ENCODE measurements around the gene ARID5B. TPM values are rescaled to one million over a fixed set of nuclear protein-coding genes. Genes with fewer than 3 reads are reported as not detected.

The ARID5B gene
- total and polyA plus RNA-seq, 2 experiments from 2014 or later = 1.3 to 1.6 TPM

DNA sequence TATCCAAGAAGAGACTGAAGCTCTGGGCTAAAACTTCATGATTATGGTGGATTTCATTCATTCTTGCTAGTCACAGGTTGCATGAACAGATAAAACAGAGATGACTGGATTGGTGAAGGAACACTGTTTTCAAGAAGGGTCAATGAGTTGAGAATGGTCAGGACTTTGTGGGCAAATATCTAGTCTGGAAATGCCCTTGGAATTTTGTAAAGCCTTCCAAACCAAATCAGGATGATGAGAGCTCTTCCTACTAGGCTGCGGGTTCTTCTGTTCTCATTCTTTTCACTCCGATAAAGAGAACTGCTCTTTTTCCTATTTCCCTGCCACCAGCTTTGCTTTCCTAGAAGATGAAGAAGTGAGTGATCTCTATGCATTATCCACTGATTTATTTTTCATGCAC, 171.4 kb downstream of the ARID5B start (continued):
- TF ChIP-seq, protein P1, sequence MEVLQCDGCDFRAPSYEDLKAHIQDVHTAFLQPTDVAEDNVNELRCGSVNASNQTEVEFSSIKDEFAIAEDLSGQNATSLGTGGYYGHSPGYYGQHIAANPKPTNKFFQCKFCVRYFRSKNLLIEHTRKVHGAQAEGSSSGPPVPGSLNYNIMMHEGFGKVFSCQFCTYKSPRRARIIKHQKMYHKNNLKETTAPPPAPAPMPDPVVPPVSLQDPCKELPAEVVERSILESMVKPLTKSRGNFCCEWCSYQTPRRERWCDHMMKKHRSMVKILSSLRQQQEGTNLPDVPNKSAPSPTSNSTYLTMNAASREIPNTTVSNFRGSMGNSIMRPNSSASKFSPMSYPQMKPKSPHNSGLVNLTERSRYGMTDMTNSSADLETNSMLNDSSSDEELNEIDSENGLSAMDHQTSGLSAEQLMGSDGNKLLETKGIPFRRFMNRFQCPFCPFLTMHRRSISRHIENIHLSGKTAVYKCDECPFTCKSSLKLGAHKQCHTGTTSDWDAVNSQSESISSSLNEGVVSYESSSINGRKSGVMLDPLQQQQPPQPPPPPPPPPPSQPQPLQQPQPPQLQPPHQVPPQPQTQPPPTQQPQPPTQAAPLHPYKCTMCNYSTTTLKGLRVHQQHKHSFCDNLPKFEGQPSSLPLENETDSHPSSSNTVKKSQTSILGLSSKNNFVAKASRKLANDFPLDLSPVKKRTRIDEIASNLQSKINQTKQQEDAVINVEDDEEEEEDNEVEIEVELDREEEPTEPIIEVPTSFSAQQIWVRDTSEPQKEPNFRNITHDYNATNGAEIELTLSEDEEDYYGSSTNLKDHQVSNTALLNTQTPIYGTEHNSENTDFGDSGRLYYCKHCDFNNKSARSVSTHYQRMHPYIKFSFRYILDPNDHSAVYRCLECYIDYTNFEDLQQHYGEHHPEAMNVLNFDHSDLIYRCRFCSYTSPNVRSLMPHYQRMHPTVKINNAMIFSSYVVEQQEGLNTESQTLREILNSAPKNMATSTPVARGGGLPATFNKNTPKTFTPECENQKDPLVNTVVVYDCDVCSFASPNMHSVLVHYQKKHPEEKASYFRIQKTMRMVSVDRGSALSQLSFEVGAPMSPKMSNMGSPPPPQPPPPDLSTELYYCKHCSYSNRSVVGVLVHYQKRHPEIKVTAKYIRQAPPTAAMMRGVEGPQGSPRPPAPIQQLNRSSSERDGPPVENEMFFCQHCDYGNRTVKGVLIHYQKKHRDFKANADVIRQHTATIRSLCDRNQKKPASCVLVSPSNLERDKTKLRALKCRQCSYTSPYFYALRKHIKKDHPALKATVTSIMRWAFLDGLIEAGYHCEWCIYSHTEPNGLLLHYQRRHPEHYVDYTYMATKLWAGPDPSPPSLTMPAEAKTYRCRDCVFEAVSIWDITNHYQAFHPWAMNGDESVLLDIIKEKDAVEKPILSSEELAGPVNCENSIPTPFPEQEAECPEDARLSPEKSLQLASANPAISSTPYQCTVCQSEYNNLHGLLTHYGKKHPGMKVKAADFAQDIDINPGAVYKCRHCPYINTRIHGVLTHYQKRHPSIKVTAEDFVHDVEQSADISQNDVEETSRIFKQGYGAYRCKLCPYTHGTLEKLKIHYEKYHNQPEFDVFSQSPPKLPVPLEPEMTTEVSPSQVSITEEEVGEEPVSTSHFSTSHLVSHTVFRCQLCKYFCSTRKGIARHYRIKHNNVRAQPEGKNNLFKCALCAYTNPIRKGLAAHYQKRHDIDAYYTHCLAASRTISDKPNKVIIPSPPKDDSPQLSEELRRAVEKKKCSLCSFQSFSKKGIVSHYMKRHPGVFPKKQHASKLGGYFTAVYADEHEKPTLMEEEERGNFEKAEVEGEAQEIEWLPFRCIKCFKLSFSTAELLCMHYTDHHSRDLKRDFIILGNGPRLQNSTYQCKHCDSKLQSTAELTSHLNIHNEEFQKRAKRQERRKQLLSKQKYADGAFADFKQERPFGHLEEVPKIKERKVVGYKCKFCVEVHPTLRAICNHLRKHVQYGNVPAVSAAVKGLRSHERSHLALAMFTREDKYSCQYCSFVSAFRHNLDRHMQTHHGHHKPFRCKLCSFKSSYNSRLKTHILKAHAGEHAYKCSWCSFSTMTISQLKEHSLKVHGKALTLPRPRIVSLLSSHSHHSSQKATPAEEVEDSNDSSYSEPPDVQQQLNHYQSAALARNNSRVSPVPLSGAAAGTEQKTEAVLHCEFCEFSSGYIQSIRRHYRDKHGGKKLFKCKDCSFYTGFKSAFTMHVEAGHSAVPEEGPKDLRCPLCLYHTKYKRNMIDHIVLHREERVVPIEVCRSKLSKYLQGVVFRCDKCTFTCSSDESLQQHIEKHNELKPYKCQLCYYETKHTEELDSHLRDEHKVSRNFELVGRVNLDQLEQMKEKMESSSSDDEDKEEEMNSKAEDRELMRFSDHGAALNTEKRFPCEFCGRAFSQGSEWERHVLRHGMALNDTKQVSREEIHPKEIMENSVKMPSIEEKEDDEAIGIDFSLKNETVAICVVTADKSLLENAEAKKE (CRISPR knock-in tag; IDR thresholded peaks at IDR 0.05) = no peak
- no peak for TF ChIP-seq POLR2AphosphoS5 (IDR thresholded peaks at IDR 0.05; ENCODE audit: low read depth)

DNA sequence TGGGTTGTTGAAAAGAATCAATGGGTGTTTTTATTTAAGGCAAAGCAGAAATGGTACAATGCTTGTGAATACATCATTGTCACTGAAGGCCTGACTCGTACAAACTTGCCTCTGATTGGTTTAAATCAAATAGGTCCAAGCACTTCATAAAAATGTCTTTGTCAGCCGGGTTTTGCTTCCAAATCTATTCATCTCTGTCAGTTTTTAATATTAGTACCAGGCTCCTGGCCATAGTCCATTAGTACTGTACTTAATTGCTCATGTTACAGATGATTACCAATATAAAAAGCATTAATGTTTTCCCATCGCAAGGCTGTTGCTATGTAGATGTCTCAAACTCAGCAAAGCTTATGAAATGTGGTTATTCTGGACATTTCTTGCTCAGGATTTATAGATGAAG, 171.9 kb downstream of the ARID5B start:
- Histone ChIP-seq H2AFZ (no peak overlapping the region), H3F3A (replicated peaks; ENCODE audit: low read depth) (no peaks in the 10 kb centered on the region), H3K79me2 (replicated peaks; ENCODE audit: insufficient read depth) (no peaks in the 10 kb centered on the region), H4K20me1 (replicated peaks; ENCODE audit: insufficient read depth) (no peaks in the 10 kb centered on the region), H3K4me1 (ENCODE audit: insufficient read depth) (no peaks in the 10 kb centered on the region; the same call in 1 of the 2 replicates), H3K4me3 (no peak overlapping the region), H3K27me3 (ENCODE audit: insufficient read depth) (no peaks in the 10 kb centered on the region), H3K27ac (ENCODE audit: low read depth) (no peak overlapping the region), H3K4me2 (no peak overlapping the region), H3K9me2 (ENCODE audit: insufficient read depth) (0 out of 2 replicates have a peak, but pooled peaks cover 4% of the 10 kb centered on the region), H3K36me3 (ENCODE audit: insufficient read depth) (no peaks in the 10 kb centered on the region)
- H3K27me3 Mint-ChIP-seq (ENCODE audit: insufficient read depth, low read depth, poor library complexity) = no peaks in the 10 kb centered on the region
- DNase-seq (ENCODE audit: low spot score) (no peak), ATAC-seq (no peak)
- no peak overlapping the region for H3K27ac Mint-ChIP-seq
- H3K4me3 Mint-ChIP-seq = no peak overlapping the region
- H3K36me3 Mint-ChIP-seq (ENCODE audit: low read depth) = no peaks in the 10 kb centered on the region
- H3K4me1 Mint-ChIP-seq = peaks cover 14% of the 10 kb centered on the region; the same call in 2 of the 3 replicates
- H3K9me3 Mint-ChIP-seq = no peaks in the 10 kb centered on the region
- TF ChIP-seq, protein P2, sequence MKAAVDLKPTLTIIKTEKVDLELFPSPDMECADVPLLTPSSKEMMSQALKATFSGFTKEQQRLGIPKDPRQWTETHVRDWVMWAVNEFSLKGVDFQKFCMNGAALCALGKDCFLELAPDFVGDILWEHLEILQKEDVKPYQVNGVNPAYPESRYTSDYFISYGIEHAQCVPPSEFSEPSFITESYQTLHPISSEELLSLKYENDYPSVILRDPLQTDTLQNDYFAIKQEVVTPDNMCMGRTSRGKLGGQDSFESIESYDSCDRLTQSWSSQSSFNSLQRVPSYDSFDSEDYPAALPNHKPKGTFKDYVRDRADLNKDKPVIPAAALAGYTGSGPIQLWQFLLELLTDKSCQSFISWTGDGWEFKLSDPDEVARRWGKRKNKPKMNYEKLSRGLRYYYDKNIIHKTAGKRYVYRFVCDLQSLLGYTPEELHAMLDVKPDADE (IDR thresholded peaks at IDR 0.05) = no peak
- TF ChIP-seq EZH2phosphoT487 (IDR thresholded peaks at IDR 0.05; ENCODE audit: unreplicated experiment) = no peak
- TF ChIP-seq, protein P1 (CRISPR knock-in tag; IDR thresholded peaks at IDR 0.05) = no peak
- no peak for TF ChIP-seq NANOG (IDR thresholded peaks at IDR 0.05; ENCODE audit: borderline replicate concordance)
- no peak for TF ChIP-seq ZNF331 (CRISPR knock-in tag; IDR thresholded peaks at IDR 0.05; ENCODE audit: low read depth)
- no peak for TF ChIP-seq STAT1 (IDR thresholded peaks at IDR 0.05; ENCODE audit: unreplicated experiment)

All from GM23338 (cell line).